Astrocyte of the cerebellum (primary cell): Measurements from ENCODE around the gene RAB3D.

Source experiments
- DNase-seq: peaks from one replicate; pipeline ENCODE4 v3.0.0-alpha.2; 2011; ENCODE audit warnings: low read depth
- H3K4me3 ChIP-seq: 2 replicates; pipeline ENCODE4 v1.5.1; 2011; ENCODE audit warnings: mild to moderate bottlenecking, low read depth, low read length, moderate library complexity
- in situ Hi-C: cut with HindIII; loops from 2 replicates; pipeline ENCODE4 v1.10.0; 2017; ENCODE audit warnings: low sequenced_read_pairs
- TF ChIP-seq, protein P1 (sequence below): IDR thresholded peaks from 2 replicates; pipeline ENCODE4 v1.5.1; 2012; ENCODE audit warnings: low read length, low read depth, moderate library complexity, mild to moderate bottlenecking; ENCODE audit errors: missing control alignments

RAB3D gene

DNA sequence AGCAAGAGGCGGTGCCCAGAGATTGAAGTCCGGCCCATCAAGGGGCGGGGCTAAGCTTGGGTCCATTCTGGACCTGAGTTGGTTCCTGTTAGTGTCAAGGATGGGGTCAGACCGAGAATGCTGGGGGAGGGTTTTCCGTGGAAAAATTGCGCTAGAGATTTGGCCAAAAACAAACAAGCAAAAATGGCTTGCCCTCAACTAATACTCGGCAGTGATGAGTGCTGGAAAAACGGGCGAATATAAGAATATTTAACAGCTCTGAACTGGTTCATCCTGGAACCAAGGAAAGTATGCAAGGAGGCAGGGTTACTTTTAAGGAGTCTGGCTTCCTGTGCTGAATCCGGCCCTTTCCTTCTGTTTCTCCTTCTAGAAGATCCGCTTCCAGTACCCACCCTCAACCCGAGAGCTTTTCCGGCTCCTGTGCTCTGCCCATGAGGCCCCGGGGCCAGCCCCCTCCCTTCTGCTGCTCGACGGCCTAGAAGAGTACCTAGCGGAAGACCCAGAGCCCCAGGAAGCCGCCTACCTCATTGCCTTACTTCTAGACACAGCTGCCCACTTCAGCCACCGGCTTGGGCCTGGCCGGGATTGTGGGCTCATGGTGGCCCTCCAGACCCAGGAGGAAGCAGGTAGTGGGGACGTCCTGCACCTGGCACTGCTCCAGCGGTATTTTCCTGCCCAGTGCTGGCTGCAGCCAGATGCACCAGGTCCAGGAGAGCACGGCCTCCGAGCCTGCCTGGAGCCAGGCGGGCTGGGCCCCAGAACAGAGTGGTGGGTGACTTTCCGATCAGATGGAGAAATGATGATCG is 35.9 kb upstream of the RAB3D start:
- peak overlapping the region; percentile 58 for H3K4me3 ChIP-seq
- TF ChIP-seq, protein P1, sequence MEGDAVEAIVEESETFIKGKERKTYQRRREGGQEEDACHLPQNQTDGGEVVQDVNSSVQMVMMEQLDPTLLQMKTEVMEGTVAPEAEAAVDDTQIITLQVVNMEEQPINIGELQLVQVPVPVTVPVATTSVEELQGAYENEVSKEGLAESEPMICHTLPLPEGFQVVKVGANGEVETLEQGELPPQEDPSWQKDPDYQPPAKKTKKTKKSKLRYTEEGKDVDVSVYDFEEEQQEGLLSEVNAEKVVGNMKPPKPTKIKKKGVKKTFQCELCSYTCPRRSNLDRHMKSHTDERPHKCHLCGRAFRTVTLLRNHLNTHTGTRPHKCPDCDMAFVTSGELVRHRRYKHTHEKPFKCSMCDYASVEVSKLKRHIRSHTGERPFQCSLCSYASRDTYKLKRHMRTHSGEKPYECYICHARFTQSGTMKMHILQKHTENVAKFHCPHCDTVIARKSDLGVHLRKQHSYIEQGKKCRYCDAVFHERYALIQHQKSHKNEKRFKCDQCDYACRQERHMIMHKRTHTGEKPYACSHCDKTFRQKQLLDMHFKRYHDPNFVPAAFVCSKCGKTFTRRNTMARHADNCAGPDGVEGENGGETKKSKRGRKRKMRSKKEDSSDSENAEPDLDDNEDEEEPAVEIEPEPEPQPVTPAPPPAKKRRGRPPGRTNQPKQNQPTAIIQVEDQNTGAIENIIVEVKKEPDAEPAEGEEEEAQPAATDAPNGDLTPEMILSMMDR = no peak
- in situ Hi-C loops = no loop called here
- no peak for DNase-seq

DNA sequence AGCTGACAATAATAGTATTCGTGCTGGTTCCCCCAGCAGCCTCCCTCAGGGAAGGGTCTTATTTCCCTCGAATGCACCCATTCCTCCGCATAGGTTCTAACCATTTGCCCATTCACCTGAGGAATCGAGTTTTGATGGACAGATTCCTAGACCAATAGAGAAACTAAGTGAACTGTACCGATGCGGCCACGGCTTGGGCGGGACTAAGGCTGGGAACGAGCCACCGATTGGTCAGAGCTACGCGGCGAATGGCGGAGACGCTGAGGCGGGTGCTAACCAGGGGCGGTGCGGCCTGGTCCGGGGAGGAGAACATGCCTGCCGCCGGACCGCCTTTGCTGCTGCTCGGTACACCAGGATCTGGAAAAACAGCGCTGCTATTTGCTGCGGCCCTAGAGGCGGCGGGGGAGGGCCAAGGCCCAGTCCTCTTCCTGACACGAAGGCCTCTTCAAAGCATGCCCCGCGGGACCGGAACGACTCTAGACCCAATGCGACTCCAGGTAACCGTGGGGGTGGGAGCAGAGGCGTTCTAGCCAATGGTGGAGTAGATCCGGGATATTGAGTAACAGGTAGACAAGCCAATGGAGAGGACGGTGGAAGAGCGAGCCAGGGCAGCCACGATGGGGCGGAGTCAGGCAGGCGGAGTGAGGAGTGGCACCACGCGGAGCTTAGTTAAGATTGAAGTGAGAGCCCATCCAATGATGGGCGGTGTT is 35.1 kb upstream of the RAB3D start, which contains the start of gene SWSAP1:
TSS of gene SWSAP1 (plus strand) at position 234 of the 710 bp plus-strand sequence. CDS start at position 249, 15 bp downstream.
- TF ChIP-seq, protein P1 = no peak
- DNase-seq = peak; percentile 99

DNA sequence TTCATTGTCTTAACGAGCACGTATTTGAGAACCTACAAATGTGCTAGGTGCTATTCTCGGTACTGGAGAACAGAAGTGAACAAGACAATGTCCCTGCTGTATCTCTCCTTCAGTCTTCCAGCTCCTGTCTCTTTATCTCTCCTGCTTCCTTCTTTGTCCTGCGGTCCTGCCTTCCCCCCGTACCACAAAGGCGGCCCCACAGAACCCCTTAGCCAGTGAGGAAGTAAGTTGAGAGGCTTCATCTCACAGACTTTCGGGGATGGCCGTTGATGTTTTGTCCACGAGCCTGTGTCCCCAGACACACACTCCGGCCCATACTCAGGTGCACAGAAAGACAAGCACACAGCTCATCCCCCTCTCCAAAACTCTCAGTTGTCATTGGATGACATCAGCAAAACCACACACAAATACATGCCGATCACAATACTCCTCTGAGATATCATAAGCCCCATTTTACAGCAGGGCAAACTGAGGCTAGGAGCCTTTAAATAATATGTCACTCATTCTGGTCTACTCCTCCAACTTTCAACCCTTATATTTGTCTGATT is 34.5 kb upstream of the RAB3D start:
- TF ChIP-seq, protein P1 = no peak
- in situ Hi-C loops = no loop called here
- peak overlapping the region; percentile 58 for H3K4me3 ChIP-seq
- DNase-seq = no peak

More for the DNA sequence above, 35.1 kb upstream of the RAB3D start, which contains the start of gene SWSAP1:
- in situ Hi-C loops = no loop called here
- peak within 1 kb of the TSS; percentile 58 for H3K4me3 ChIP-seq

DNA sequence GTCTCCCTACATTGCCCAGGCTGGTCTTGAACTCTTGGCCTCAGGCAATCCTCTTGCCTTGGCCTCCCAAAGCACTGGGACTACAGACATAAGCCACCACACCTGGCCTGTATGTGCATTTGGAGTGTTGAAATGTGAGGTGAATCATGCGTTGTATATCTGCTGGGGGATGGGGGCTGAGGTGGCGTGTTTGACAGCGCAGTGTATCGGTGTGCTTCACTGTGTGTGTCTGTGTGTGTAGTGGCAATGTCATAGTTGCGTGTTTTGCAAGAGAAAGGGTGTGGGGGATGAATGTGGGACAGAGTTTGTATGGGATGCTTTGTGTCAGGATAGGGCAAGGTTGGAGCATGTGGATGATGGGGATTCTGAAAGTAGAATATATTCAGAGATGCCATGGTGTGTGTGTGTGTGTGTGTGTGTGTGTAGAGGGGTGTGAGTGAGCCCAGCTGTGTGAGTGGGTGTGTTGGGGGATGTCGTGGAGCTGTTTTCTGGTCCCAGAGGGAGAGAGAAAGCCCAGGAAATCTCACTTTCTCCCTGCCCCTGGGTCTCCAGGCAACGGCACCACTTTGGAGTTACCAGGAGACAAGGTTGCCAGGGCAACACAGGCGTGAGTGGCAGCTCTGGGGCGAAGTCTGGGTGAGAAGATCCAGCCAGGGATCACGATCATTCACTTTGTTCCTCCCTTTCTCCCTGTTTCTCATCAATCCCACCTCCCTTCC is 33.9 kb upstream of the RAB3D start:
- no peak for DNase-seq
- in situ Hi-C loops = no loop called here
- H3K4me3 ChIP-seq = no peak overlapping the region
- TF ChIP-seq, protein P1 = no peak

DNA sequence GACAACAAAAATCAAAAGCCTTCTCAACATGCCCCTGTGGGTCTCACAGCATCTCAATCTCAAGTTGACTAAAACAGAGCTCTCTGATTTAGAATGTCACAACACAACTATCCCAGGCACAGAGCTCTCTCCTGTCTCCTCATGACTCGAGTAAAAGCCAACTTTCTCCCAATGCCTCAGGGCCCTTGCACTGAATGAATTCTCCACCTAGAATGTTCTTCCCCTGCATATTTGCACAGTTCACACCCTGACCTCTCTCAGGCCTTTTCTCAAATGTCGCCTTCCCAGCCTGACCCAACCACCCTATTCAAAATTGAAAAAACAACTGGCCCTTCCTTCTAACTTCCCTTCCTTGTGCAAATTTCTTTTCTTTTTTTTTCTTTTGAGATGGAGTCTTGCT is 31.3 kb upstream of the RAB3D start:
- in situ Hi-C loops = no loop called here
- DNase-seq = no peak
- TF ChIP-seq, protein P1 = no peak
- H3K4me3 ChIP-seq = no peak overlapping the region

DNA sequence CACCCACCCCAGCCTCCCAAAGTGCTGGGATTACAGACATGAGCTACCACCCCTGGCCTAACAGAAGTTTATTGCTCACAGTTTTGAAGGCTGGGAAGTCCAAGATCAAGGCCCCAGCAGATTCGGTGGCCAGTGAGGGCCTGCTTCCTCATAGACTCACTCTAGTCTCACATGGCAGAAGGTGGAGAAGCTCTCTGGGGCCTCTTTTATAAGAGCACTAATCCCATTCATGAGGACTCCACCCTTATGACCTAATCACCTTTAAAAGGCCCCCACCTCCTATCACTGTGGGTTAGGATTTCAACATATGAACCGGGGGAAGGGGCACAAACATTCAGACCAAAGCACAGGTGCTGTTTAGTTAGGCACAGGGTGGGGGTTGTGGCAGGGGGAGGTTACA is 28.1 kb upstream of the RAB3D start:
- no peak overlapping the region for H3K4me3 ChIP-seq
- TF ChIP-seq, protein P1 = no peak
- no peak for DNase-seq
- in situ Hi-C loops = no loop called here
